Endothelial cell of umbilical vein (primary cell): ENCODE data around the gene KSR1. TPM values are rescaled to one million over a fixed set of nuclear protein-coding genes. Genes with fewer than 3 reads are reported as not detected.

Source experiments
- BruUV-seq: library from RNA; stranded (reverse); fragments of 400-500 nt; replicated peaks from 2 replicates; lab custom pipeline; 2021; lab: Mats Ljungman, UMichigan
- CTCF ChIA-PET: fragments of 300-600, 350-600 bp; sonication (Branson Sonifier 250); formaldehyde crosslinking; loops from one replicate; lab custom pipeline; 2021; ENCODE audit warnings: antibody characterized with exemption, inconsistent platforms; lab: Charles Lee
- POLR2A ChIA-PET: fragments of 300-600, 350-600 bp; sonication (Branson Sonifier 250); formaldehyde crosslinking; loops from one replicate; lab custom pipeline; 2021; ENCODE audit warnings: antibody characterized with exemption, inconsistent platforms; lab: Charles Lee
- DNase-seq: peaks from one replicate; pipeline ENCODE4 v3.0.0-alpha.2; 2011; ENCODE audit warnings: low read depth, low spot score
- FAIRE-seq: peaks from 2 replicates; lab custom pipeline; 2011; peaks lifted over from hg19 to GRCh38; lab: Jason Lieb, UNC
- H2AFZ ChIP-seq: 2 replicates; pipeline ENCODE4 v1.6.0; 2012; ENCODE audit warnings: low read depth, low read length, control low read depth, inconsistent platforms
- H3K27ac ChIP-seq: 2 replicates; pipeline ENCODE4 v1.5.1; 2011; ENCODE audit warnings: low read depth, mild to moderate bottlenecking, control low read depth, low read length, moderate library complexity; ENCODE audit not compliant: insufficient read depth
- H3K27me3 ChIP-seq, 2 experiments: 2 replicates each; pipeline versions ENCODE4 v1.6.0 to v1.6.1; 2011; ENCODE audit warnings: low read length in 2 of 2, mixed read lengths in 1 of 2; ENCODE audit not compliant: control insufficient read depth in 2 of 2, insufficient read depth in 2 of 2
- H3K36me3 ChIP-seq, 2 experiments: 2 replicates in 1 of 2; 3 replicates in 1 of 2; pipeline ENCODE4 v1.5.1; 2011; ENCODE audit warnings: low read length in 2 of 2, mild to moderate bottlenecking in 1 of 2, moderate library complexity in 1 of 2; ENCODE audit not compliant: control insufficient read depth in 2 of 2, insufficient read depth in 2 of 2; ENCODE audit errors: extremely low read depth in 1 of 2
- H3K4me1 ChIP-seq: 3 replicates; pipeline ENCODE4 v1.5.1; 2011; ENCODE audit warnings: mild to moderate bottlenecking, low read length; ENCODE audit not compliant: control insufficient read depth, insufficient read depth; ENCODE audit errors: extremely low read depth
- H3K4me2 ChIP-seq: 2 replicates; pipeline ENCODE4 v1.6.1; 2011; ENCODE audit warnings: low read length, control low read depth, mixed read lengths; ENCODE audit not compliant: insufficient read depth
- H3K4me3 ChIP-seq, 3 experiments: fragments of 200-600 bp in 1 of 3; sonication (generic), shearing (Covaris generic) in 1 of 3; replicated peaks in 1 of 3; 2 replicates each; pipeline ENCODE4 v1.5.1; 2011 to 2016; ENCODE audit warnings: control low read depth in 3 of 3, low read length in 3 of 3, mild to moderate bottlenecking in 2 of 3, inconsistent platforms in 1 of 3, low read depth in 1 of 3, moderate library complexity in 1 of 3; ENCODE audit not compliant: insufficient read depth in 1 of 3
- H3K79me2 ChIP-seq: 2 replicates; pipeline ENCODE4 v1.6.0; 2012; ENCODE audit warnings: low read length, inconsistent platforms; ENCODE audit not compliant: control insufficient read depth, insufficient read depth
- H3K9ac ChIP-seq: replicated peaks from 2 replicates; pipeline ENCODE3; 2011; ENCODE audit warnings: low read length, control low read depth; ENCODE audit not compliant: insufficient read depth; ENCODE audit errors: extremely low read depth
- H3K9me1 ChIP-seq: replicated peaks from 3 replicates; pipeline ENCODE4 v1.6.0; 2011; ENCODE audit warnings: mild to moderate bottlenecking, low read length; ENCODE audit not compliant: control insufficient read depth, insufficient read depth; ENCODE audit errors: extremely low read depth
- H3K9me3 ChIP-seq: replicated peaks from 2 replicates; pipeline ENCODE4 v1.5.1; 2012; ENCODE audit warnings: low read length, inconsistent platforms; ENCODE audit not compliant: control insufficient read depth, insufficient read depth
- H4K20me1 ChIP-seq: replicated peaks from 2 replicates; pipeline ENCODE3; 2011; ENCODE audit warnings: mild to moderate bottlenecking, low read length; ENCODE audit not compliant: control insufficient read depth, insufficient read depth; ENCODE audit errors: extremely low read depth
- CTCF ChIP-seq, 2 donors: IDR thresholded peaks; 1 replicate in 1 of 2; 2 replicates in 1 of 2; pipeline ENCODE4 v1.5.1; 2011; ENCODE audit warnings: low read length in 2 of 2, mild to moderate bottlenecking in 2 of 2, moderate library complexity in 2 of 2, control low read depth in 1 of 2, inconsistent platforms in 1 of 2, low read depth in 1 of 2; ENCODE audit not compliant: insufficient read depth in 1 of 2; ENCODE audit errors: extremely low read depth in 1 of 2
- EZH2 ChIP-seq: IDR thresholded peaks from 2 replicates; pipeline ENCODE4 v1.6.1; 2012; ENCODE audit warnings: borderline replicate concordance, low read depth, mild to moderate bottlenecking, moderate library complexity, low read length, inconsistent platforms; ENCODE audit not compliant: severe bottlenecking
- FOS ChIP-seq: IDR thresholded peaks from 2 replicates; pipeline ENCODE4 v1.6.1; 2011; ENCODE audit warnings: mild to moderate bottlenecking, low read length, moderate library complexity, borderline replicate concordance; ENCODE audit not compliant: insufficient read depth
- GATA2 ChIP-seq: IDR thresholded peaks from 2 replicates; pipeline ENCODE4 v1.7.0; 2011; ENCODE audit warnings: low read depth, mild to moderate bottlenecking, moderate library complexity, mixed read lengths, low read length; ENCODE audit not compliant: insufficient read length, insufficient read depth
- JUN ChIP-seq: IDR thresholded peaks from 2 replicates; pipeline ENCODE4 v1.6.1; 2011; ENCODE audit warnings: borderline replicate concordance, low read depth; ENCODE audit not compliant: insufficient read length, insufficient read depth
- MAX ChIP-seq: IDR thresholded peaks from 2 replicates; pipeline ENCODE4 v1.6.1; 2011; ENCODE audit not compliant: insufficient read depth, insufficient read length
- MYC ChIP-seq: IDR thresholded peaks from one replicate; pipeline ENCODE4 v1.6.1; 2011; ENCODE audit warnings: mild to moderate bottlenecking, low read depth, low read length
- POLR2A ChIP-seq: IDR thresholded peaks from 2 replicates; pipeline ENCODE4 v1.6.1; 2012; ENCODE audit warnings: low read depth, mild to moderate bottlenecking, control low read depth, low read length
- POLR2AphosphoS5 ChIP-seq: IDR thresholded peaks from 2 replicates; pipeline ENCODE4 v1.6.1; 2012; ENCODE audit warnings: low read depth, mild to moderate bottlenecking, control low read depth, low read length, moderate library complexity; ENCODE audit not compliant: insufficient read depth
- dilution Hi-C: fragments of 300-500 bp; cut with MboI; formaldehyde crosslinking; loops from one replicate; pipeline ENCODE4 v1.15.0; 2019; ENCODE audit warnings: low sequenced_read_pairs; ENCODE audit not compliant: extremely low pct_ligation_motif_present
- intact Hi-C: fragments of 100-400 bp; cut with micrococcal nuclease; formaldehyde crosslinking; loops from one replicate; pipeline ENCODE4 v1.10.0; 2022
- polyA plus RNA-seq, 4 experiments: library from polyadenylated mRNA; depleted of rRNA in 3 of 4; stranded (reverse) in 3 of 4; unstranded in 1 of 4; fragments of >200 nt; gene quantifications; 2 replicates each; pipeline versions ENCODE4 v1.2.1 to v1.2.3, GENCODE V29; 2011 to 2012; ENCODE audit warnings: missing spikeins in 1 of 4
- total RNA-seq: library from RNA; stranded (reverse); gene quantifications from 2 replicates; pipeline ENCODE4 v1.2.3, GENCODE V29; 2021

Gene KSR1
- total and polyA plus RNA-seq, 2 donors (not counting 3 experiments of a cell fraction or from before 2014, with no cell fraction given), result 35.4 to 80.2 TPM

GRCh38 chr17:27549251-27549893 lies 93.1 kb downstream of the KSR1 start:
- H3K27me3 ChIP-seq, result no peaks in the 10 kb centered on the region
- H3K4me3 ChIP-seq, result no peak overlapping the region
- no peaks in the 10 kb centered on the region for H4K20me1 ChIP-seq
- no peaks in the 10 kb centered on the region for H3K9me1 ChIP-seq
- ChIA-PET POLR2A (no interaction called here), CTCF (interaction anchor here (1.1 to 3.2 kb wide), 4 partner anchors 11 to 50 kb away, joined by 3 to 13 read pairs (median 6); no protein-coding TSS in a partner anchor)
- H3K4me2 ChIP-seq, result no peak overlapping the region
- no peaks in the 10 kb centered on the region for H3K79me2 ChIP-seq
- peaks cover 25% of the 10 kb centered on the region for H3K4me1 ChIP-seq
- FAIRE-seq, result no peak
- H2AFZ ChIP-seq, result no peak overlapping the region
- intact Hi-C loops (no loop called here), dilution Hi-C loops (no loop called here)
- H3K27ac ChIP-seq, result no peak overlapping the region
- BruUV-seq, result no TSS peak
- no peak overlapping the region for H3K9ac ChIP-seq
- no peaks in the 10 kb centered on the region for H3K9me3 ChIP-seq
- TF ChIP-seq MAX, result no peak
- TF ChIP-seq GATA2, result no peak
- no peak for TF ChIP-seq JUN
- TF ChIP-seq MYC, result no peak
- TF ChIP-seq EZH2, result no peak
- TF ChIP-seq FOS, result no peak
- TF ChIP-seq POLR2AphosphoS5, result no peak
- TF ChIP-seq CTCF (IDR thresholded peaks at IDR 0.05; ENCODE audit: extremely low read depth in 1 of 2, insufficient read depth in 1 of 2, low read depth in 1 of 2, low read length in 2 of 2), result no peak
- TF ChIP-seq POLR2A, result no peak
- H3K36me3 ChIP-seq, result no peaks in the 10 kb centered on the region
- DNase-seq, result no peak
